Stomach smooth muscle (tissue), 2 donors: Measurements from ENCODE around the gene METTL23.
A peak's percentile ranks its signal among the peaks of the same experiment; 100 is the strongest.
"Not testable (repeated sequence)": the region's sequence is repeated elsewhere in the genome, so short reads cannot be mapped to it uniquely, and the experiment has no call there.

Experiments
- H3K27ac ChIP-seq: one replicate; pipeline ENCODE4 v1.7.0; 2013; ENCODE audit warnings: mild to moderate bottlenecking, low read length, inconsistent platforms
- H3K27me3 ChIP-seq, 2 donors: one replicate each; pipeline ENCODE4 v1.7.0; 2013; ENCODE audit warnings: low read length in 2 of 2; ENCODE audit not compliant: insufficient read depth in 2 of 2, control insufficient read depth in 1 of 2
- H3K36me3 ChIP-seq, 2 donors: one replicate each; pipeline ENCODE4 v1.7.0; 2013; ENCODE audit warnings: low read length in 2 of 2; ENCODE audit not compliant: control insufficient read depth in 2 of 2, insufficient read depth in 2 of 2
- H3K4me1 ChIP-seq: one replicate; pipeline ENCODE4 v1.7.0; 2013; ENCODE audit warnings: low read length; ENCODE audit not compliant: control insufficient read depth, insufficient read depth
- H3K4me3 ChIP-seq, 2 donors: one replicate each; pipeline ENCODE4 v1.7.0; 2013; ENCODE audit warnings: low read length in 2 of 2
- H3K9ac ChIP-seq, 2 donors: one replicate each; pipeline ENCODE4 v1.7.0; 2013; ENCODE audit warnings: low read length in 2 of 2, mild to moderate bottlenecking in 1 of 2
- H3K9me3 ChIP-seq, 2 donors: one replicate each; pipeline ENCODE4 v1.7.0; 2013; ENCODE audit warnings: low read length in 2 of 2; ENCODE audit not compliant: control insufficient read depth in 2 of 2
- donor health status: healthy.
- donor health status: Pancreatic carcinoma.

The METTL23 gene

DNA sequence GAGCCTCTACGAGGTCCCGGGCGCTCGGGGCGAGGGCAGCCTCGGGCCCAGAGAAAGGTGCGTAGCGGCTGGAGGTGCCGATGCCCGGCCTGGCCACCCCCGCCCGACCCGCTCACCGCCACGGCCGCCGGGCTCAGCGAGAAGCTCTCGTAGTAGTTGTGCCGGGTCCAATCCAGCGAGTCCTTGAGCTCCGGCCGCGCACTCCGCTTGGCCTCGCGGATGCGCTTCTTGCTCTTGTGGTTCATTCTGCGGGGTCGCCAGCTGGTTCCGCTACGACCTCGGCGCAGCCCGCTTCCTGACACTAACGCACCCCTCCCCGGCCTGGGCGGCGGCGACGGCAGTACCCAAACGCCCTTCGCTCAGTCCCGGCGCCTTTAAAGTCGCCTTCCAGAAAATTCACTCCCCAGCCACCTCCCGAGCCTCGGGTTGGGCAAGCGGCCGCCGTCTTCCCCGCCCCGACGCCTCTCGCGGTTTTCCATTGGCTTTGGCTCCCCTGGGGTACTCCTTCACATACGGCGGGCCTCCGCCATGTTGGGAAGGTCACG lies 336 bp upstream of the METTL23 start, which contains the start of gene JMJD6:
JMJD6 (minus strand) TSS at position 376 of the 545 bp plus-strand sequence; CDS start at position 245, 131 bp downstream.
- Histone ChIP-seq H3K36me3 (peaks cover 20 to 26% of the 10 kb centered on the region in 2 donors), H3K9me3 (no peaks in the 10 kb centered on the region), H3K4me3 (peak within 1 kb of the TSS; percentile 90 to 91), H3K4me1 (peaks cover 55% of the 10 kb centered on the region), H3K9ac (peak within 1 kb of the TSS; percentile 93 to 95), H3K27me3 (no peaks in the 10 kb centered on the region), H3K27ac (peak within 1 kb of the TSS; percentile 98)

DNA sequence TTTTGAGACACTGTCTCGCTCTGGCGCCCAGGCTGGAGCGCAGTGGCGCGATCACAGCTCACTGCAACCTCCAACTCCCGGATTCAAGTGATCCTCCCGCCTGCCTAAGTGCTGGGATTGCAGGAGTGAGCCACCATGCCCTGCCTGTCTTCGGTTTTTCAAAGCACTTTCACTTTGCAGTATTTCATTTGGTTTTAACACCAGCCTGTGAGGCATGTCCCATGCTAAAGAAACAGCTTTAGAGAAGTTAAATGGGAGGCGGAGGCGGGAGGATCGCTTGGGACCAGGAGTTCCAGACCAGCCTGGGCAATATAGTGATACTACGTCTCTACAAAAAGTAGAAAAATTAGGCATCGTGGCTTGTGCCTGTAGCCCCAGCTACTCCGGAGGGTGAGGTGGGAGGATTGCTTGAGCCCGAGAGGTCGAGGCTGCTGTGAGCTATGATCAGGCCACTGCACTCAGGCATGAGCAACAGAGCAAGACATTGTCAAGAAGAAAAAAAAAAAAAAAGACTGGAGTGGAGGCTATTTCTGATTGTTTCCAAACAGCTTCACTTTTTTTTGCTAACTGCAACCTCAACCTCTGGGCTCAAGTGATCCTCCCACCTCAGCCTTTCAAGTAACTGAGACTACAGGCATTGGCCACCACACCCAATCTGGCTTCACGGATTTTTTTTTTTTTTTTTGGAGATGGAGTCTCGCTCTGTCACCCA lies 1.3 kb downstream of the METTL23 start:
- H3K36me3 ChIP-seq, result peaks cover 13 to 17% of the 10 kb centered on the region in 2 donors
- H3K27me3 ChIP-seq, result no peaks in the 10 kb centered on the region
- peaks cover 64% of the 10 kb centered on the region for H3K4me1 ChIP-seq
- H3K4me3 ChIP-seq, result peak overlapping the region; percentile 90 to 91
- peak overlapping the region; percentile 90 to 93 for H3K9ac ChIP-seq
- H3K27ac ChIP-seq, result peak overlapping the region; percentile 98
- H3K9me3 ChIP-seq, result no peaks in the 10 kb centered on the region

DNA sequence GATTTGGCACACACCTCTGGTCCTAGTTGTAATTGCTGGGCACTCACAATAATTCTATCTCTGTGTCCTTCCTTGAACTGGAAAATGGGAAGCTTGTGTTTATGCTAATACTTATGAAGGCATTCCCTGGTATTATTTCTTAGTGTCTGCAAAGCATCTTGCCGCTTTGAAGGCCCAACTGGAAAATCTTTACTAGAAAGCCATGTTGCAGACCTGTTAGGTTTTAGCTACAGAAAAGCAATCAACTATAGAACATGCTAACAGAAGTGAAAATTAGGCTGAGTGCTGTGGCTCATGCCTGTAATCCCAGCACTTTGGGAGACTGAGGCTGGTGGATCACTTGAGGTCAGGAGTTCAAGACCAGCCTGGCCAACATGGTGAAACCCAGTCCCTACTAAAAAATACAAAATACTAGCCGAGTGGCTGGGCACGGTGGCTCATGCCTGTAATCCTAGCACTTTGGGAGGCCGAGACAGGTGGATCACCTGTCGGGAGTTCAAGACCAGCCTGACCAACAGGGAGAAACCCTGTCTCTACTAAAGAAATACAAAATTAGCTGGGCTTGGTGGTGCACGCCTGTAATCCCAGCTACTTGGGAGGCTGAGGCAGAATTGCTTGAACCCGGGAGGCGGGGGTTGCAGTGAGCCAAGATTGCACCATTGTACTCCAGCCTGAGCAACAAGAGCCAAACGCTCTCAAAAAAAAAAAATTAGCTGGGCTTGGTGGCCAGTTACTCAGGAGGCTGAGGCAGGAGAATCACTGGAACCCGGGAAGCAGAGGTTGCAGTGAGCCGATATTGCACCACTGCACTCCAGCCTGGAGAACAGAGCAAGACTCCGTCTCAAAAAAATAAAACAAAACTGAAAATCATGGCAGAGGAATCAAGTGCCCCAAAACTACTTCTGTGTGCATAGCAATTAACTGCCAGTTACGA lies 5.4 kb downstream of the METTL23 start:
- not testable (repeated sequence) for H3K4me3 ChIP-seq, H3K27ac ChIP-seq, H3K27me3 ChIP-seq, H3K9me3 ChIP-seq, H3K9ac ChIP-seq
- peaks cover 64% of the 10 kb centered on the region for H3K4me1 ChIP-seq
- H3K36me3 ChIP-seq, result peaks cover 19 to 34% of the 10 kb centered on the region in 2 donors

DNA sequence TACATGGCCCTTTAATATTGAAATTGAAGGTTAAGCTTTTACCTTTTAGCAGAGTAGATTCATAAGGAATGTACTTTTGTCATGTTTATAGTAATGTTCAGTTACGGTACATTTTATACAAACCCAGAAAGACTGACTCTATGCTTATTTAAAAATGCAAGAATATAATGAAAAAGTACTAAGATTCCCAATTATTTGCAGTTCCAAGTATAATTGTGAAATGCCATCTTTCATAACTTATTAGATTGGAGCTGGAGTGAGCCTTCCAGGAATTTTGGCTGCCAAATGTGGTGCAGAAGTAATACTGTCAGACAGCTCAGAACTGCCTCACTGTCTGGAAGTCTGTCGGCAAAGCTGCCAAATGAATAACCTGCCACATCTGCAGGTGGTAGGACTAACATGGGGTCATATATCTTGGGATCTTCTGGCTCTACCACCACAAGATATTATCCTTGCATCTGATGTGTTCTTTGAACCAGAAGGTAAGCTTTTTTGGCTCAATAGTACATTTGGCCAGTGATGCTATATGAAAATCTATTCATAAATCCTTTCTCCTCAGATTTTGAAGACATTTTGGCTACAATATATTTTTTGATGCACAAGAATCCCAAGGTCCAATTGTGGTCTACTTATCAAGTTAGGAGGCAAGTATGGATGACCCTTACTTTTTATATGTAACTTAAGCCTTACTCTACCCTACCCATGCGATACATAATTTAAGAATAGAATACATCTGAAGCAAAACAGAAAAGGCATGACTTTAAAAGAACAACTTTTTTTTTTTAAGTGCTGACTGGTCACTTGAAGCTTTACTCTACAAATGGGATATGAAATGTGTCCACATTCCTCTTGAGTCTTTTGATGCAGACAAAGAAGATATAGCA lies 6.3 kb downstream of the METTL23 start:
- H3K4me1 ChIP-seq, result peaks cover 55% of the 10 kb centered on the region
- H3K27me3 ChIP-seq, result no peaks in the 10 kb centered on the region
- H3K4me3 ChIP-seq, result no peak overlapping the region
- H3K9me3 ChIP-seq, result no peaks in the 10 kb centered on the region
- no peak overlapping the region for H3K27ac ChIP-seq
- H3K36me3 ChIP-seq, result peaks cover 19 to 34% of the 10 kb centered on the region in 2 donors
- H3K9ac ChIP-seq, result no peak overlapping the region

DNA sequence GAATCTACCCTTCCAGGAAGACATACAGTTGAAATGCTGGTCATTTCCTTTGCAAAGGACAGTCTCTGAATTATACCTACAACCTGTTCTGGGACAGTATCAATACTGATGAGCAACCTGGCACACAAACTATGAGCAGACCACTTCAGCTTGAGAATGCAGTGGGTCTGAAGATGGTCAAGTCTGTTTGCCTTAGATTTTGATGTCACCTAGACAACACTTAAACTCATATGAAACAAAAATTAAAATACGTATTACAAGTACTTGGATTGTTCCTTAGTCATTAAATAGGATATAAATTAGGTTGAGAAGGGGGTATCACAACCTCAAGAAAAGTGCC lies 6.9 kb downstream of the METTL23 start:
- H3K9ac ChIP-seq, result no peak overlapping the region
- H3K27ac ChIP-seq, result no peak overlapping the region
- peaks cover 54% of the 10 kb centered on the region for H3K4me1 ChIP-seq
- H3K9me3 ChIP-seq, result no peaks in the 10 kb centered on the region
- H3K4me3 ChIP-seq, result no peak overlapping the region
- no peaks in the 10 kb centered on the region for H3K27me3 ChIP-seq
- H3K36me3 ChIP-seq, result peaks cover 19 to 34% of the 10 kb centered on the region in 2 donors

DNA sequence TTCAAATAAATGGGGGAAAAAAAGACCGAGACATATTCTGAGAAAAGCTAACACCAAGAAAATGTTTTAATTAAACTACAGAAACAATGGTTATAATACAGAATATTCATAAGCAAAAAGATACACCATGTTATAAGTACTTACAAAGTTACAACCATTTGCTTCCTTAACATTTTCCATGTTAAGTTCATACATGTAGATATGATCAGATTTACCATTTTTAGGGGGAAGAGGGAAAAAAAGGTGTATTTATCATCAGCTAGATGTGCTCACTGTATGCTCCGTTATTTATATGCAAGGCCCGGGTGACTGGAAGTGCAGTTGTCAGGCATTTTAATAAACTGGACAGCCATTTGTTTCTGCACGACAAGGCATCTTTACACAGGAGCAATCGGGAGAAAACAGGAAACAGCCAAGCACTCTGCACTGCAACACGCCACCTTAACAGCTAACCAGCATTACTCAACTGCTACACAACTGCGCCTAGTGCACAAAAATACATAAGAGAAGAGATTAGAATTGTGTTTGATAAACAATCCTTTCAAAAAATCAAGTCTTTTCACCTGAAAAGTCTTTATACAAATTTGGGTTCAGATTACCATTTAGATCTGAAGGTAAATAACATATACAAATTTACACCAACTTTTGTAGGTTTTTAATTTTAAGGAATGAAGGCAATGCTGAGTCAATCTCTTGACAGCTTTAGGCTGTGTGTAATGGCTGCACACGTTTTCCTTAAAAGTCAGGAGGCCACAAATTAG lies 7.6 kb downstream of the METTL23 start:
- H3K9me3 ChIP-seq, result no peaks in the 10 kb centered on the region
- H3K9ac ChIP-seq, result peak overlapping the region in 1 of 2 donors; percentile 90
- H3K27me3 ChIP-seq, result no peaks in the 10 kb centered on the region
- peaks cover 19 to 34% of the 10 kb centered on the region in 2 donors for H3K36me3 ChIP-seq
- no peak overlapping the region for H3K27ac ChIP-seq
- H3K4me3 ChIP-seq, result peak overlapping the region; percentile 44 to 97
- H3K4me1 ChIP-seq, result peaks cover 55% of the 10 kb centered on the region

DNA sequence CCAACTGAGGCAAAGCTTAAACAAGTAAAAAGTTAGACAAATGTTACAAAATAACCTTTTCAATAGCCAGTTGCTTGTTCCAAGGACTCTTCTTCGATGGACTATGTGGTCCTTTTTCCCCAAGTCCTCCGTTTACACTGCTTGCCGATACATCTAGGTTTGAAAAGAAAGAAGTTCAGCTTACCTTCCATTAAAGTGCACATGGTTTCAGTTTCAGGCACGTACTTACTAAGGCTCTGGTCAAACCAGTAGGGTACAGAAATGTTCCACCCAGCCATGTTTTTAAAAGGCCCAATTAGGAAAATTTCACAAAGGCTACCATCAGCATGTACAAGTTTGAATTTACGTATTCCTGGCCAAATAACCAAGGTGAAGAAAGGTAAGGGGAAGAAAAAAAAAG lies 8.4 kb downstream of the METTL23 start:
- H3K9ac ChIP-seq, result peak overlapping the region in 1 of 2 donors; percentile 90
- peaks cover 51% of the 10 kb centered on the region for H3K4me1 ChIP-seq
- no peaks in the 10 kb centered on the region for H3K27me3 ChIP-seq
- no peak overlapping the region for H3K27ac ChIP-seq
- peaks cover 19 to 34% of the 10 kb centered on the region in 2 donors for H3K36me3 ChIP-seq
- no peaks in the 10 kb centered on the region for H3K9me3 ChIP-seq
- peak overlapping the region; percentile 44 to 97 for H3K4me3 ChIP-seq

DNA sequence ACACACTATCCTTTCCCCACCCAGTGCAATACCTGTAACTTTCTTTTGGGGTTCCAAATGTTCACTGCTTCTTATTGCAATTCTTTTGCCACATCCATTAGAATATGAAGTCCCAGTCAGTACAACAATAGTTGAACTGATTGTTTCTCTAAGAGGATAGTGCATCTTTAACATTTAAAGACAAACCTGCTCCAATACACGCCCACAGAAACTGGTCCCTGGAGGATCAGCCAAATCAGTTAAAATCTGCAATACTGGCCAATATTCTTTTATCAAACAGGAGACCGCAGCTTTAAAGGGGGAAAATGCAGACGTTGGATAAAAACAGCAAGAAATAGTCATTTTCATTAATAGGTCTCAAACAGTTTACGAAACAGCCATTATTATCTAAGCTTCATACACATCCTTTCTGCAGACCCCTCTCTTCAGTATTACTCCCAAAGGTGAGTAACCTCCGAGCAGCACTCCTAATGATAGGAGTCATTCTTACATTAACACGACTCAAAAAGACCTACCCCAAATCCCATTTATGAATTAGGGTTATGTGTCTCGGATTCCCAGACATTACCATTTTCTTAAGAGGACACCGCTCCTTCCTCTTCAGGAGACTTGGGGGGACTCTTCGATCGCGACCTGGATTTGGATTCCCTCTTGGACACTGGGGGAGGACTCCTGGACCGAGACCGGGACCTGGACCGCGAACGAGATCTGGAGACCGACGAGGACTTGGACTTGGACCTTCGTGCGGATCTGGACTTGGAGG lies 9.1 kb downstream of the METTL23 start:
- Histone ChIP-seq H3K27me3 (no peaks in the 10 kb centered on the region), H3K4me3 (peak overlapping the region; percentile 87 to 97), H3K36me3 (peaks cover 19 to 34% of the 10 kb centered on the region in 2 donors), H3K9me3 (no peaks in the 10 kb centered on the region), H3K4me1 (peaks cover 51% of the 10 kb centered on the region), H3K27ac (peak overlapping the region; percentile 95), H3K9ac (peak overlapping the region; percentile 90 to 91)

DNA sequence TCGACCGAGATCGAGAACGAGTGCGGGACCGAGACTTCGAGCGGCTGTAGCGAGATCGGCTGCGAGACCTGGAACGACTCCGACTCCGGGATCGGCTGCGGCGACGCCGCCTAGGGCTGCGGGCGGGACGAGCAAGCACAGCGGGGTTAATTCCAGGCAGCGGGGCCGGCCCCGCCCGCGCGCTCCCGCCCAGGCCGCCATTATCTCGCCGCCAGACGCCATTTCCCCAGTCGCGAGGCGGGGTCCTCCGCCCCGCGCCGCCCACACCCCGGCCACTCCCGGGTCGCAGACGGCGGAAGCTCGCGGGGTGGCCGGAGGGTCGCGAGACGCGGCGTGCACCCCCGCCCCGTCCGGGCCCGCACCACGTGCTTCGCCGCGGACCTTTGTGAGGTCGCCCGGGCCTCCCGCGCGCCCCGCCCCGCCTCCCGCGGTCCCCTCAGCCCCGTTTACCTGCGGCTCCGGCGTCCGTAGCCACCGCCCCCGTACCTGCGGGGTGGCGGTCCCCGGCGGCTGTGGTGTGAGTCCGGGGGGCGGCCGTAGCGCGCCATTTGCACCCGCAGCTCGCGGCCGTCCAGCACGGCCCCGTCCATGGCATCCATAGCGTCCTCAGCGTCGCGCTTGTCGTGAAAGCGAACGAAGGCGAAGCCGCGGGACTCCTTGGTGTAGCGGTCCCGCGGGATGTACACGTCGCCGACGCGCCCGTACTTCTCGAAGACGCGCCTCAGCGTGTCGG lies 9.9 kb downstream of the METTL23 start:
- H3K9me3 ChIP-seq, result no peaks in the 10 kb centered on the region
- H3K36me3 ChIP-seq, result peaks cover 16 to 29% of the 10 kb centered on the region in 2 donors
- H3K4me1 ChIP-seq, result peaks cover 48% of the 10 kb centered on the region
- H3K4me3 ChIP-seq, result peak overlapping the region; percentile 87 to 97
- peak overlapping the region; percentile 95 for H3K27ac ChIP-seq
- H3K9ac ChIP-seq, result peak overlapping the region; percentile 90 to 91
- no peaks in the 10 kb centered on the region for H3K27me3 ChIP-seq
